ENCODE measurements around the gene ING1.

- TF ChIP-seq YY1 (IDR thresholded peaks at IDR 0.05; ENCODE audit: insufficient read depth, insufficient read length), result no peak
- TF ChIP-seq ZNF274 (IDR thresholded peaks at IDR 0.05; ENCODE audit: low read depth, low read length), result no peak
- no peak for TF ChIP-seq SUZ12 (IDR thresholded peaks at IDR 0.05; ENCODE audit: extremely low read depth, insufficient read depth, insufficient read length)
Observed at GRCh38 chr13:110771194-110771593, 57.7 kb downstream of the ING1 start.

Measured in NT2/D1 (cell line).